HEK293T (cell line): ENCODE results near the gene CYB5D1.

Experiments
- CTCF ChIA-PET: fragments of 350-600 bp; formaldehyde crosslinking; extraction: SDS; loops from one replicate; lab custom pipeline; 2021; ENCODE audit warnings: antibody characterized with exemption, inconsistent platforms; lab: Yijun Ruan, JAX
- POLR2A ChIA-PET: fragments of 350-600 bp; formaldehyde crosslinking; extraction: SDS; loops from one replicate; lab custom pipeline; 2020; ENCODE audit warnings: antibody characterized with exemption, inconsistent platforms; lab: Yijun Ruan, JAX
- DNase-seq: peaks from one replicate; pipeline ENCODE4 v3.0.0; 2012; ENCODE audit warnings: mixed read lengths; ENCODE audit errors: extremely low spot score
- ARNT ChIP-seq: fragments of 450-650 bp; IDR thresholded peaks from 2 replicates; pipeline ENCODE4 v1.6.1; 2017; ENCODE audit warnings: mild to moderate bottlenecking
- BHLHE40 ChIP-seq: fragments of 450-650 bp; IDR thresholded peaks from 2 replicates; pipeline ENCODE4 v1.6.1; 2016; ENCODE audit warnings: mild to moderate bottlenecking, moderate library complexity, borderline replicate concordance
- CTBP1 ChIP-seq: fragments of 450-650 bp; IDR thresholded peaks from 2 replicates; pipeline ENCODE4 v1.6.1; 2016; ENCODE audit warnings: borderline replicate concordance
- ELF4 ChIP-seq: fragments of 450-650 bp; IDR thresholded peaks from 2 replicates; pipeline ENCODE4 v1.6.1; 2017; ENCODE audit warnings: antibody characterized with exemption
- FOXA1 ChIP-seq: fragments of 450-650 bp; IDR thresholded peaks from 2 replicates; pipeline ENCODE4 v1.6.1; 2016; ENCODE audit warnings: mild to moderate bottlenecking
- FOXK2 ChIP-seq: fragments of 450-650 bp; IDR thresholded peaks from 2 replicates; pipeline ENCODE4 v1.6.1; 2016; ENCODE audit warnings: mild to moderate bottlenecking
- FOXM1 ChIP-seq: fragments of 450-650 bp; IDR thresholded peaks from 2 replicates; pipeline ENCODE4 v1.6.1; 2017; ENCODE audit warnings: mild to moderate bottlenecking, borderline replicate concordance
- HDGF ChIP-seq: fragments of 450-650 bp; IDR thresholded peaks from 2 replicates; pipeline ENCODE4 v1.6.1; 2017; ENCODE audit warnings: antibody characterized with exemption, borderline replicate concordance
- L3MBTL2 ChIP-seq: fragments of 450-650 bp; conservative IDR thresholded peaks from 2 replicates; pipeline ENCODE4 v1.6.1; 2016; ENCODE audit warnings: mild to moderate bottlenecking
- LEF1 ChIP-seq: fragments of 450-650 bp; IDR thresholded peaks from 2 replicates; pipeline ENCODE4 v1.6.1; 2017; ENCODE audit warnings: mild to moderate bottlenecking, borderline replicate concordance
- NFRKB ChIP-seq: fragments of 450-650 bp; IDR thresholded peaks from 2 replicates; pipeline ENCODE4 v1.6.1; 2016; ENCODE audit warnings: mild to moderate bottlenecking, moderate library complexity
- SP1 ChIP-seq: fragments of 450-650 bp; IDR thresholded peaks from 2 replicates; pipeline ENCODE4 v1.6.1; 2017
- SUZ12 ChIP-seq: fragments of 450-650 bp; IDR thresholded peaks from 2 replicates; pipeline ENCODE4 v1.6.1; 2016; ENCODE audit warnings: mild to moderate bottlenecking
- TARDBP ChIP-seq: fragments of 450-650 bp; IDR thresholded peaks from 2 replicates; pipeline ENCODE4 v1.6.1; 2016
- ZNF384 ChIP-seq: fragments of 450-650 bp; IDR thresholded peaks from 2 replicates; pipeline ENCODE4 v1.6.1; 2016
- TF ChIP-seq, protein P1 (sequence below): fragments of 450-650 bp; IDR thresholded peaks from 2 replicates; pipeline ENCODE4 v1.6.1; 2016

Gene CYB5D1

GRCh38 chr17:7864995-7865650 lies 7.3 kb downstream of the CYB5D1 start:
- no peak for DNase-seq

DNA sequence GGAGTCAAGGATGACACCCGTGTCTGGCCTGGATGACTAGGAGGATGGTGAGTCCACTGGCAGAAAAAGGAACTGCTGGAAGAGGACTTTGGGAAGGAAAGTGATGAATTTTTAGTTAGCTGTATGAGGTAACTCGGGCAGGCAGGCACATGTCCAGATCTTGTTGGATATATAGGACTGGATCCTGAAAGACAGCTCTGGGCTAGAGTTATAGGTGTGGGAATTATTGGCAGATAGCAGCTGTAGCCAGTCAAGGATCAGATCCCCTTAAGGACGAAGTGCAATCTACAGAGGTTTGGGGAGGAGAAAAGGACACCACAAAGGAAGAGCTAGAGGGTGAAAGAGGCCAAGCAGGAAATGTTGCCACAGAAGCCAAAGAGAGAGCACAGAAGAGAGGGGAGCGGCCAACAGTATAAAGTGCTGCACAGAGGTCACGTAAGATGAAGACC lies 10.1 kb downstream of the CYB5D1 start:
- POLR2A ChIA-PET, result no interaction called here
- CTCF ChIA-PET, result no interaction called here
- TF ChIP-seq ELF4 (no peak), CTBP1 (no peak), ZNF384 (no peak), SP1 (no peak), SUZ12 (no peak), NFRKB (no peak), LEF1 (no peak), L3MBTL2 (no peak)
- DNase-seq, result no peak

More at GRCh38 chr17:7864995-7865650, 7.3 kb downstream of the CYB5D1 start:
- ChIA-PET CTCF (interaction anchor here (1.0 to 1.1 kb wide), 2 partner anchors 151 to 237 kb away, joined by 3 read pairs; partner anchors contain the start of gene SAT2), POLR2A (interaction anchor here (0.9 kb wide), 1 partner anchor 9 kb away, joined by 3 read pairs; no protein-coding TSS in a partner anchor)
- TF ChIP-seq SUZ12 (no peak), FOXA1 (no peak)

GRCh38 chr17:7873051-7873450 lies 15.2 kb downstream of the CYB5D1 start:
- ChIA-PET CTCF (no interaction called here), POLR2A (interaction anchor here (1.0 kb wide), 1 partner anchor 8 kb away, joined by 3 read pairs; no protein-coding TSS in a partner anchor)
- no peak for DNase-seq
- TF ChIP-seq BHLHE40 (no peak), ZNF384 (no peak), LEF1 (no peak), FOXA1 (no peak)

DNA sequence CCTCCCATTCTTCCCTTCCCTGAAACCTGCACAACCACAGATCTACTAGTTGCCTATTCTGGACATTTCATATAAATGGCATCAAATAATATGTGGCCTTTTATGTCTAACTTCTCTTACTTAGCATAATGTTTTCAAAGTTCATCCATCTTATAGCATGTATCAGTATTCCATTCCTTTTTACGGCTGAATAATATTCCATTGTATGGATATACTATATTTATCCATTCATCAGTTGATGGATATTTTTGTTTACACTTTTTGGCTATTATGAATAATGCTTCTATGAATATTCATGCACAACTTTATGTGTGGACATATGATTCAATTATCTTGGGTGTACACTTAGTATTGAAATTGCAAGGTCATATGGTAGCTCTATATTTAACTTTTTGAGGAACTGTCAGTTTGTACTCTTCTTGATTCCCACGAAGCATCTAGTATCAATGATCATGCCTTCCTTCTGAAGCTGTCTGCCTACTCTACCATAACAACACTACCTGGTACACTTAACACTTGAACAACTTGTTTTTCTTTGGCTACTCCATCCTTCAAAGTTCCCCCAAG lies 18.1 kb downstream of the CYB5D1 start:
- ChIA-PET CTCF (no interaction called here), POLR2A (interaction anchor here (0.6 to 0.9 kb wide), 2 partner anchors 33 to 291 kb away, joined by 3 read pairs; no protein-coding TSS in a partner anchor)
- DNase-seq, result no peak
- TF ChIP-seq TARDBP (no peak), BHLHE40 (no peak), SP1 (no peak), SUZ12 (no peak), ARNT (no peak), L3MBTL2 (no peak), ELF4 (no peak), FOXK2 (no peak), FOXM1 (no peak)

DNA sequence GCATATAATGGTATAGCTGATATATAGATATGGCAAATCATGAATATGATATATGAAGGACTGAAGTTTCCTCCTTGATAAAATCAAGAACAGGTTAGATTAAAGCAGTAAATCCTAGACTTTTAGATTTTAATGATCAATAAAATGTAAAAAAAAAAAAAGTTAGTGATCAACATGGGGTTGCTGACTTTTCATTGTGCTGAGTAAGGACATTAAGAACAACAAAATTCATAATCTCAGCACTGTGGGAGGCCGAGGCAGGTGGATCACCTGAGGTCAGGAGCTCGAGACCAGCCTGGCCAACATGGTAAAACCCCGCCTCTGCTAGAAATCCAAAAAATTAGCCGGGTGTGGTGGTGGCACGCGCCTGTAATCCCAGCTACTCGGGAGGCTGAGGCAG lies 20.4 kb downstream of the CYB5D1 start:
- TF ChIP-seq FOXA1 (no peak), BHLHE40 (no peak)
- POLR2A ChIA-PET, result no interaction called here
- CTCF ChIA-PET, result interaction anchor here (0.6 kb wide), 1 partner anchor 246 kb away, joined by 4 read pairs; no protein-coding TSS in a partner anchor
- DNase-seq, result no peak

- POLR2A ChIA-PET, result no interaction called here
- TF ChIP-seq L3MBTL2 (no peak), ELF4 (no peak), FOXA1 (no peak), SUZ12 (no peak), FOXK2 (no peak), HDGF (no peak), BHLHE40 (no peak), FOXM1 (no peak)
These were observed 22.5 kb downstream of the CYB5D1 start for GRCh38 chr17:7880076-7880868.

GRCh38 chr17:7881276-7882054 lies 23.7 kb downstream of the CYB5D1 start:
- POLR2A ChIA-PET, result no interaction called here
- CTCF ChIA-PET, result no interaction called here
- DNase-seq, result no peak
- TF ChIP-seq LEF1, result no peak
- TF ChIP-seq L3MBTL2, result no peak
- TF ChIP-seq SUZ12, result no peak
- TF ChIP-seq ZNF384, result no peak
- no peak for TF ChIP-seq ARNT
- no peak for TF ChIP-seq CTBP1
- TF ChIP-seq FOXA1, result no peak
- no peak for TF ChIP-seq TARDBP
- no peak for TF ChIP-seq SP1
- no peak for TF ChIP-seq HDGF
- TF ChIP-seq BHLHE40, result no peak
- TF ChIP-seq, protein P1, sequence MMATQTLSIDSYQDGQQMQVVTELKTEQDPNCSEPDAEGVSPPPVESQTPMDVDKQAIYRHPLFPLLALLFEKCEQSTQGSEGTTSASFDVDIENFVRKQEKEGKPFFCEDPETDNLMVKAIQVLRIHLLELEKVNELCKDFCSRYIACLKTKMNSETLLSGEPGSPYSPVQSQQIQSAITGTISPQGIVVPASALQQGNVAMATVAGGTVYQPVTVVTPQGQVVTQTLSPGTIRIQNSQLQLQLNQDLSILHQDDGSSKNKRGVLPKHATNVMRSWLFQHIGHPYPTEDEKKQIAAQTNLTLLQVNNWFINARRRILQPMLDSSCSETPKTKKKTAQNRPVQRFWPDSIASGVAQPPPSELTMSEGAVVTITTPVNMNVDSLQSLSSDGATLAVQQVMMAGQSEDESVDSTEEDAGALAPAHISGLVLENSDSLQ, result no peak
- TF ChIP-seq FOXK2, result no peak
- no peak for TF ChIP-seq NFRKB
- TF ChIP-seq FOXM1, result no peak
- TF ChIP-seq ELF4, result no peak

More at GRCh38 chr17:7880076-7880868, 22.5 kb downstream of the CYB5D1 start:
- DNase-seq, result no peak
- CTCF ChIA-PET, result no interaction called here
